GM11168 (cell line): ENCODE data around the gene PPP4R3A.
"Not testable (repeated sequence)": the region's sequence is repeated elsewhere in the genome, so short reads cannot be mapped to it uniquely, and the experiment has no call there.

Experiments
- in situ Hi-C: fragments of 300-500 bp; cut with MboI; formaldehyde crosslinking; loops from one replicate; pipeline ENCODE4 v1.12.0; 2022; ENCODE audit warnings: low sequenced_read_pairs; ENCODE audit not compliant: unreplicated experiment

Gene PPP4R3A

DNA sequence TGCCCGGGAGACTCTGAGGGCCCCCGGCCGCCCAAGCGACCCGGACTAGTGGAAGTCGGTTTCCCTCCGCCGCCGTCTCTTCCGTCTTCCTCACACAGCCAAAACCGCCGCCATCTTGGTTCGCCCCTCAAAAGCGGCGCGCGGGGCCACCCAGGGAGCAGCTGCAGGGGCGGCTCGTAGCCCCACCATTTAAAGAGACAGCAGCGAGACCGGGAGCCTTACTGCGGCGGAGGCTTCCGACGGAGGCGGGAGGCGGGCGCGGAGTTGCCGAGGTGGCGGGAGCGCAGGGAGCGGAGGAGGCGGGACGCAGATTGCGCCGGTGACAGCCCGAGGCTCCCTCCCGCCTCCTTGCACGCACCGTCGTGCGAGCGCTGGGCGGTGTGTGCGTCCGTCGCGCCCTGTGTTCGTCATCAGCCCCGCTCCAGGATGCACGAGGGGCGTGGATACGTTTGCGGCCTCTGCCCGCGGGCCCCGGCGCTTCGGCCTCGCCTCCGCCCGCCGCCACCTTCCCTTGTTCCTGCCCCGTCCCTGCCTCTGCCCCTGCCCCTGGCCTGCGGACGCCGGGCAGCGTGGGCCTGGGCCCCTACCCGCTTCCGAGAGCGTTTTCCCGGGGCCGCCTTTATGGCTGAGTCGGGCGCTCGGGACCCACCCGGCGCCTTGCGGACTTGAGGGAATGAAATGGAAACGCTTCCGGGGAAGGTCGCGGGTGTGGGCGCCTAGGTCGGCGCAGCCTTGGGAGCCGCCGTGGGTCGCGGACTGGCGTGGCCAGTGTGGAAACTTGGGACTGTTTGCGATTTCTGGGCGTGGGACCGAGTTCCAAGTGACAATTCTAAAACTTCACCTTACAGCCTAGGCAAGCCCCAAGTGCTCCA is at the start of gene PPP4R3A:
Gene PPP4R3A (minus strand): TSS at position 140 of the 872 bp plus-strand sequence. CDS start 663 bp downstream, outside the sequence.
- in situ Hi-C loops, result no loop called here

DNA sequence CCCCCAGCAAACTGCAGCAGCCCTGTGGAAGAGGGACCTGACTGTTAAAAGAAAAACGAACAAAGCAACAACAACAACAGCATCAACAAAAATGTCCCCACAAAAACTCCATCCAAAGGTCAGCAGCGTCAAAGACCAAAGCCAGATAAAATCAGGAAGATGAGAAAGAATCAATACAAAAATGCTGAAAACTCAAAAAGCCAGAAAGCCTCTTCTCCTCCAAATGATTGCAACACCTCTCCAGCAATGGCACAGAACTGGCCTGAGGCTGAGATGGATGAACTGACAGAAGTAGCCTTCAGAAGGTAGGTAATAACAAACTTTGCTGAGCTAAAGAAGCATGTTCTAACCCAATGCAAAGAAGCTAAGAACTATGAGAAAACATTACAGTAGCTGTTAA is 45.4 kb upstream of the PPP4R3A start:
- in situ Hi-C loops, result no loop called here

DNA sequence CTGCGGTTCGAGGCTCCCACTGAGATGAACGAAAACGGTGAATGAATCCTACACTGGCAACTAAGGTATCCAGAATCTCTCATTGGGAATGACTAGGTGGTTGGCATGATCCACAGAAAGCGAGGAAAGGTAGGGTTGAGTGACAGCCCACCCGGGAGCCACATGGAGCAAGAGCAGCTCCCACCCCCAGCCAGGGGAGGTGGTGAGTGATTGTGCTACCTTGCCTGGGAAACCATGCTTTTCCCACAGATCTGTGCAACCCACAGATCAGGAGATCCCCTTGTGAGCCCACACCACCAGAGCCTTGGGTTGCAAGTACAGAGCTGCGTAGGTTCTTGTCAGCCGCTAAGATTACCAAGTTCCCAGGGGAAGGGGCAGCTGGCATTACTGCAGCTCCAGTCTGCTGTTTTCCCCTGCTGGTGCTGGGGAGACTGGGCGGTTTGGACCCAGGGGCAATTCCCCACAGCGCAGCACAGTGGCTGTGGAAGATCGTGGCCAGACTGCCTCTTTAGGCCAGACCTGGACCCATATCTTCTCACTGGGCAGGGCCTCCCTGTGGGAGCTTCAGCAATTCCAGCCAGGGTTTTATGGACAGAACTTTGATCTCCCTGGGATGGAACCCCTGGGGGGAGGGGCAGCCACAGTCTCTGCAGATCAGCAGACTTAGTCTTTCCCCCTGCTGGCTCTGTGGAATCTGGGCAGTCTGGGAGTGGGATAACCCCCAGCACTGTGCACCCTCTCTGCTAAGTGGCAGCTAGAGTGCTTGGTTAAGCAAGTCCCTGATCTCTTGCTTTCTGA is 44.6 kb upstream of the PPP4R3A start:
- in situ Hi-C loops, result no loop called here

DNA sequence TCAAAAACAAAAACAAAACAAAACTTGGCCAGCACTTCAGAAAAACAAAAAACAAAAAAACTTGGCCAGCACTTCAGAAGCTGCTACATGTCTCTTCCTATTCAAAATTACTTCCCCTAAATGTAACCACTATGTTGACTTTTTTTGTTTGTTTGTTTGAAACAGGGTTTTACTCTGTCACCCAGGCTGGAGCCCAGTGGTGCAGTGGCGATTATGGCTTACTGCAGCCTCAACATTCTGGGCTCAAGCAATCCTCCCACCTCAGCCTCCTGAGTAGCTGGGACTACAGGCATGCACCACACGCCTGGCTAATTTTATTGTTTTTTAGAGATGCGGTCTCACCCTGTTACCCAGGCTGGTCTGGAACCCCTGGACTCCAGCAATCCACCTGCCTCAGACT is 38.0 kb upstream of the PPP4R3A start:
- in situ Hi-C loops, result no loop called here

DNA sequence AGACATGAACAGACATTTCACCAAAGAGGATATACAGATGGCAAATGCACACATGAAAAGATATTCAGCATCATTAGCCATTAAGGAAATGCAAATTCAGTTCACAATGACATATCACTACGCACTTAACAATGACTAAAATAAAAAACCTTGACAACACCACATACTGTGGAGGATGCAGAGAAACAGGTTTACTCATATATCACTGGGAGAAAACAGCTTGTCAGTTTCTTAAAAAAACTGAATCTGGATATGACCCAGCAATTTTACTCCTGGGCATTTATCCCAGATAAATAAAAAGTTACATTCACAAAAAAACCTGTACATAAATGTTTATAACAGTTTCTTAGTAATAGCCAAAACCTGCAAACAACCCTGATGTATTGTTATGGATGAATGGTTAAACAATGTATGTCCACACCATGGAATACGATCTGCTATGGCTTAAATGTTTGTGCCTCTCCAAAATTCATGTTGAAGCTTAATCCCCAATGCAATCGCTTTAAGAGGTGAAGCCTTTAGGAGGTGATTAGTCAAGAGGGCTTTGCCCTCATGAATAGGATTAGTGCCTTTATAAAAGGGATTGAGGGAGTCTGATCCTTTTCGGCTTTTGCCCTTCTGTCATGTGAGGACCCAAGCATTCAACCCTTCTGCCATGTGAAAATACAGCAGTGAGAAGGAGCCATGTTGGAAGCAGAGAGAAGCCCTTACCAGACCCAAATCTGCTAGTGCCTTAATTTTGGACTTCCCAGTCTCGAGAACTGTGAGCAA is 36.0 kb upstream of the PPP4R3A start:
- in situ Hi-C loops, result no loop called here

DNA sequence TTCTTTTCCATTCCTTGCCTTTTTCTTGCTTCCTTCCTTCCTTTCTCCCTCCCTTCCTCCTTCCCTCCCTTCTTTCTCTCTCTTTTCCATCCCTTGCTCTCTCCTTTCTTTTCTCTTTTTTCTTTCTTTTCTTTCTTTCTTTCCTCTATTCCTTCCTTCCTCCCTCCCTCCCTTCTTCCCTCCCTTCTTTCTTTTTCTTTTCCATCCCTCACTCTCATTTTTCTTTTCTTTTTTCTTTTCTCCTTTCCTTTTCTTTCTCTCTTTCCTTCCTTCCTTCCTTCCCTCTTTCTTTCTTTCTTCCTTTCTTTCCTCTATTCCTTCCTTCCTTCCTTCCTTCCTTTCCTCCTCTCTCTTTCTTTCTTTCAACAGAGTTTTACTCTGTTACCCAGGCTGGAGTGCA is 35.1 kb upstream of the PPP4R3A start:
- in situ Hi-C loops, result no loop called here

DNA sequence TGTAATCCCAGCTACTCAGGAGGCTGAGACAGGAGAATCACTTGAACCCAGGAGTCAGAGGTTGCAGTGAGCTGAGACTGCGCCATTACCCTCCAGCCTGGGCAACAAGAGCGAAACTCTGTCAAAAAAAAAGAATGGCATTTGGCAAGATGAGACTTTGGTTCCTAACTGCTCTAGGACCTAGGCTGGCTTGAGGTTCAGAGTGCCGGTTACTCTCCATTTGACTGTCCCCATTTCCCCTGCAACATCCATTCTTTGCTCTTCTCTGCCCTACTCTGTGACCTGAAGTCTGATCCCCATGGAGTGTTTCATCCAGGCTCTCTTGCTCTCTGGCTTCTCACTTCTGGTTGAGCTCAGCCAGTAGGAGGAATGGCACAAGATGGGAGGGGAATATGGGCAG is 26.2 kb upstream of the PPP4R3A start:
- in situ Hi-C loops, result no loop called here

DNA sequence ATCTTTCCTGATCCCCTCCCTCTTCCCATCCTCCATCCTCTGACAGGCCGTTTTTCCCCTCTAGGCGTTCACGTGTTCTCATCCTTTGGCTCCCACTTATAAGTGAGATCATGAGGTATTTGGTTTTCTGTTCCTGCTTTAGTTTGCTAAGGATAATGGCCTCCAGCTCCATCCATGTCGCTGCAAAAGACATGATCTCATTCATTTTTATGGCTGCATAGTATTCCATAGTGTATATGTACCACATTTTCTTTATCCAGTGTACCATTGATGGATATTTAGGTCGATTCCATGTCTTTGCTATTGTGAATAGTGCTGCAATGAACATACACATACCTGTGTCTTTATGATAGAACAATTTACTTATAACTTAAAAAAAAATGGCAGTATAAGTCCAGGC is 23.9 kb upstream of the PPP4R3A start:
- in situ Hi-C loops, result not testable (repeated sequence)

DNA sequence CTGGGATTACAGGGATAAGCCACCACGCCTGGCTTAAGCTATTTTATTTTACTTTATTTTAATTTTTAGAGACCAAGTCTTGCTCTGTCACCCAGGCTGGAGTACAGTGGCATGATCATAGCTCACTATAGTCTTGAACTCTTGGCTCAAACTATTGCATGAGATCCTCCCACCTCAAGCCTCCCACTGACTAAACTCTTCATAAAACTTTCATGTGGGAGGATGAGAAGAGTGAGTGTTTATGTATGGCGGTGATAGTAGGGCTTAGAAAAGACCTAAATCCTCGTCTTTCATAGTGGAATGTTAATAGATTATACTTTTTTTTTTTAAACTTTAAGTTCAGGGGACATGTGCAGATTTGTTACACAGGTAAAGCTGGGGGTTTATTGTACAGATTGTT is 23.5 kb upstream of the PPP4R3A start:
- in situ Hi-C loops, result no loop called here

DNA sequence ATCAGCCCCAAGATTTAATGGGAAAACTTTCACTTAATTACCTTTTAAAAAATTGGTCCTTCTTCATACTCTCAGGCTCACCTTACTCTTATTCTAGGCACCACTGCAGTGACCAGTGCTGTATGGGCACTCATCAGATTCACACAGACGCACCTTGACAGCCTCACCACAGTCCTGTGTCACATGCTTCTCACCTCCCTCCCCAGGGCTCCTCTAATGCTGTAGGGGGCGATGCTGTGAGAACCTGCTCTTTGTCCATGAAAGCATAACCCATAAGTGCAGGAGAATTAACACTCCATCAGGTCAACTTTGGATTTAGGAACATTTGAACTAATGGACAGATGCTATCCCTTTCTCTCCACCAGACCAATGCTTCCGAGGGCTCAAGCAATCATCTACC is 13.9 kb upstream of the PPP4R3A start:
- in situ Hi-C loops, result no loop called here

DNA sequence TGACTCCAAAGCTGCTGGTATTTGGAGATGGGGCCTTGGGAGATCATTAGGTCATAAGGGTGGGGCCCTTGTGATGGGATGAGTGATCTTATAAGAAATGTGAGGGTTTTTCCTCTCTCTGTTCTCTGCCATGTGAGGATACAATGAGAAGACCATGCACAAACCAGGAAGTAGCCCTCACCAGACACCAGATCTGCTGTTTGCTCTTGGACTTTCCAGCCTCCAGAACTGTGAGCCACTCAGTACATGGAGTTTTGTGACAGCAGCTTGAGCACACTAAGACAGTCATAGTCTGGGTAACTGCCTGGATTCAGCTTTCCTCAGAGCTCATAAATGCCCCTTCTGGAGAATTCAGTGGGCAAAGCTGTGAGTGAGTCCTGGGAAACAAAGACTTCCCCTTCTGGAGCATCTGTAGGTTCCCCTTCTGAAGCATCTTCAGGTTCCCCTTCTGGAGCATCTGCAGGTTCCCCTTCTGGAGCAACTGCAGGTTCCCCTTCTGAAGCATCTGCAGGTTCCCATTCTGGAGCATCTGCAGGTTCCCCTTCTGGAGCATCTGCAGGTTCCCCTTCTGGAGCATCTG is 11.0 kb upstream of the PPP4R3A start:
- in situ Hi-C loops, result no loop called here

DNA sequence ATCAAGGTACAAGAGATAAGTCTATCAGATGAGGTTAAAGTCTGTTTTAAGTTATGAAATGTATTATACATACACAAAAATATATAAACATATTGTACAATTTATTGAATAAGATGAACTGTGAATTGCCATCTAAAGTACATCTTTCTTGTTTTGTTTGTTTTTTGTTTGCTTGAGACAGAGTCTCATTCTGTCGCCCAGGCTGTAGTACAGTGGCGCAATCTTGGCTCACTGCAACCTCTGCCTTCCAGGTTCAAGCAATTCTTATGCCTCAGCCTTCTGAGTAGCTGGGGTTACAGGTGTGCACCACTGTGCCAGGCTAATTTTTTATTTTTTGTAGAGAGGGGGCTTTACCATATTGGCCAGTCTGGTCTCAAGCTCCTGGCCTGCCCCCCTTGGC is 10.0 kb upstream of the PPP4R3A start:
- in situ Hi-C loops, result no loop called here

DNA sequence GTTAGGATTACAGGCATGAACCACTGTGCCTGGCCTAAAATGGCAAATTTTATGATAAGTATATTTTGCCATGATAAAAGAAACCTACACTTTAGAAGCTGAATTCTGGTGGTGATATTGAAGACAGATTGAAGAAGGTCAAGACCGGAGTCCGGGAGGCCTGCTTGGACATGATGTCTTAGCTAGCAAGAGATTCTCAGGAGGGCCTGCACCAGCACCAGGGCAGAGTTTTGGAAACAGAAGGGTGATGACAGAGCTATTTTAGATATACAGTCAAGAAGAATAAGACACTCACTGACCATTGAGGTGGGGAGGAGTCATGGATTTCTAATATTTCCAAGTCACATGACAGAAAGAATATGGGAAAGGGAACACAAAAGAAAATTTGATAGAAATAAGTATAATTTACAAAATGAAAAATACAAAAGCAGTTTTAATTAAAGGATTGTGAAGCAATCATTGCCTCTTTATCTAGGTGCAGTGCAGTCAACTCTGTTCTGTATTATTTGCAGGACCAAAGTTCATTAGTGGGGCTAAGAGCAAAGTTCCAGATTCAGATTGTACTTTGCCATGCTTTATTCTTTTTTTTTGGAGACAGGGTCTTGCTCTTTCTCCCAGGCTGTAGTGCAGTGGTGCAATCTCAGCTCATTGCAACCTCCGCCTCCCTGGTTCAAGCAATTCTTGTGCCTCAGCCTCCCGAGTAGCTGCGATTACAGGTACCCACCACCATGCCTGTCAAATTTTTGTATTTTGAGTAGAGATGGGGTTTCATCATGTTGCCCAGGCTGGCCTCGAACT is 9.3 kb upstream of the PPP4R3A start:
- in situ Hi-C loops, result no loop called here

DNA sequence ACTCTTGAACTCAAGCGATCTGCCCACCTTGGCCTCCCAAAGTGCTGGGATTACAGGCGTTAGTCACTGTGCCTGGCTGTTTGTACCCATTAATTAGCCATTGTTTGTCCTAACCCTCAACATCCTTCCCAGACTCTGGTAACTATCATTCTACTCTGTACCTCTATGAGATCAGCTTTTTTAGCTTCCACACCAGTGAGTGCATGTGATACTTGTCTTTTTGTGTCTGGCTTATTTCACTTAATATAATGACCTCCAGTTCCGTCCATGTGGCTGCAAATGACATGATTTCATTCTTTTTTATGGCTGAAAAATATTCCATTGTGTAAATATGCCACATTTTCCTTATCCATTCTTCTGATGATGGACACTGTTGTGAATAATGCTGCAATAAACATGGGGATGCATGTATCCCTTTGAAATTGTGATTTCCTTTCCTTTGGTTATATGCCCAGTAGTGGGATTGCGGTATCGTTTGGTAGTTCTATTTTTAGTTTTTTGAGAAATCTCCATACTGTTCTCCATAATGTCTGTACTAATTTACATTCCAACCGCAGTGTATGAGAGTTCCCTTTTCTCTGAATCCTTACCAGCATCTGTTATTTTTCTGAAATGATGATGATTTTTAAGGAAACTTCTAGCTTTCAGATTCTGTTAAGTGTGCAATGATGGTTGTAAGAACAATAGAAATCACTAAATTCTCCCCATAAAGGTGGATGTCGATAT is 6.7 kb upstream of the PPP4R3A start:
- in situ Hi-C loops, result no loop called here

DNA sequence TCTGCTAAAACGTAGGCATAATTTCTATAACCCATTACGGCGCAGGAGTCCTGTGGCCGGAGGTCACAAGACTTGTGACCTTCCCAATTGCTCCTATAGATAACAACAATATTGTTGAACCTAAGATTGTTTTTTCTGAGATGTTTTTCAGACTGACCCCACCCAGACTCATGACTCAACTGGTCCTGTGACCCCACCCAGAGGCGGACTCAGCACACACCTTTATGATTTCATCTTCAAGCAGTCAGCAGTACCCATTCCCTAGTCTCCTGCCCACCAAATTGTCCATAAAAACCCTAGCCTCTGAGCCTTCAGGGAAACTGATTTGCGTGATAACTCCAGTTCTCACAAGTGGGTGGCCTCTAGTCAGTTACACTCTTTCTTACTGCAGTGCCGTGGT is 5.9 kb upstream of the PPP4R3A start:
- in situ Hi-C loops, result no loop called here

DNA sequence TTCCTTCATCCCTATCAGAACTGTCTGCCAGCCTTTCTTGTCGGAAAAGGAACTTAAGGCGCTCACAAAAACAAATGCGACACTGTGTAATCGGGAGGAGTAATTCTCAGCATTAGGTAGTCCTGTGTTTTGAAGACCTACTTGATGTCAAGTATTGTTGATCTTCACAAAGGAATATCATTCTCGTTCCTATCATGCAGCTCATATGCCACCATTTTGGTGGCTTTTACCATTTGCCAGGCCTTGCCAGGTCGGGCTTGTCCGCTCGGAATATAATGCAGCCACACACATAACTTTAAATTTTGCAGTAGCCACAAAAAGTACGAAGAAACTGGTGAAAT is 903 bp upstream of the PPP4R3A start:
- in situ Hi-C loops, result no loop called here

DNA sequence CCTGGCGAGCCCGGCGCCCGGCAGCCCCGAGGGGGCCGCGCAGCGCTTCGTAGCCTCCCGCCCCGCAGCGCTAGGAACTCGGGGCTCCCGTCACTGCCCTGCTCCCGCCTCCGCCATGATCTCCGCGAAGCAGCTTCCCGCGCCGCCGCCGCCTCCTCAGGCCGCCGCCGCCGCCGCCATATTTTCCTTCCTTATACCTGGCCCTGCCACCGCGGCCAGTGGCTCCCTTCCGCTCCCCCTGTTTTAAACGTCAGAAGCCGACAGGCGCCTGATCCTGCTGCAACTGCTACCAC is 286 bp downstream of the PPP4R3A start:
- in situ Hi-C loops, result no loop called here

DNA sequence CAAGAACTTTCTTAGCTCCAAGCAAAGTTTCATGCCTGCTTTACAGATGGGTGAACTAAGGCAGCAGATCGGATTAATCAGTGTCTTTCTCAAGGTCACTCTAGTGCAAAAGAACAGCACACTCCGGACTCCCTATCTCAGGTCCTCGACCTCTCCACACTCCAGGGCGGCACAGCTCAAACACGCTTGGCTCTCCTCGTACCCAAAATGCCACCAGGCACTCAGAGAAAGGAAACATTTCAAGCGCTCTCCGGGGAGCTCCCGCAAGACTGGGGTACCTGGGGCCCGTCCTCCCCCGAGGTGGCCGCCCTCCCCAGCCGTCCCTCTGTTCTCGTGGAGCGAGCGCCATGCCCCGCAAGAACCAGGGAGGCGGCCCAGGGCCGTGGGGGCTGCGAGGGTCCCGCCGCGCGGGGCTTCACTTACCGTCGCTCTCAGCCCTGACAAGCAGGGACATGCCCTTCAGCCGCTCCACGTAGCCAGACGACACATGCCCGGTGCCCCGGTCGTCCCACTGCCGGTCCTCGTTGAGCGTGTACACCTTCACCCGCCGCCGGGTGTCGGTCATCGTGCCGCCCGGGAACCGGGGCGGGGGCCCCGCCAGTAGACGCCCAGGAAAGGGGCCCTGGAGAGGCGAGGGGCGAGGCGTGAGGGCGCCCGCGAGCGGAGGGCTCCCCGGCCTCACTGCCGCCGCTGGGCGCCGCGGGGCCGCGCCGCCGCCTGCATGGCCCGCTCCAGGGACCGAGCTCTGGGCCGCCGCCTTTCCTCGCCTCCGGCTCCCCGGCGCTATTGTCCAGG is 830 bp downstream of the PPP4R3A start:
- in situ Hi-C loops, result no loop called here

DNA sequence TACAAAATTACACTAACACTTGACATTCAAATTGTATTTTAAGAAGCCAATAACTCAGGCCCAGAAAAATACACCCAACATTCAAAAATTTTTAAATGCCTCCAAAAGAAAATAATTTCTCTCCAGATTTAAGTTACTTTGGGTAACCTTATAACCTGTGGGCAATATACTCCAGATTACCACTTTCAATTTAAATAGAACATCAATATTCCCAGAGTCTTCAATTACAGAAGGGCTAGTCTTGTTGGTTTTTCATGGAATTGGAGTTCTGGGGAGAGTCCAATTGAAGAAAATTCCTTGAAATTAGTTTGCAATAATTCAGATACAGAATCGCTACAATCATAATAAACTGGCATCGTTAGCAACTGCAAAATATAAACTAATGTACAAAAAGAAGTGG is 2.0 kb downstream of the PPP4R3A start:
- in situ Hi-C loops, result no loop called here
